HUES6 (cell line): ENCODE results near the gene CCR5.
"Not testable (repeated sequence)": the region's sequence is repeated elsewhere in the genome, so short reads cannot be mapped to it uniquely, and the experiment has no call there.

Experiments used
- H3K27ac ChIP-seq: 2 replicates; pipeline ENCODE4 v1.7.0; 2013; ENCODE audit warnings: low read depth, mild to moderate bottlenecking, low read length, inconsistent platforms
- H3K27me3 ChIP-seq: 2 replicates; pipeline ENCODE4 v1.6.1; 2013; ENCODE audit warnings: low read length; ENCODE audit not compliant: control insufficient read depth, insufficient read depth
- H3K36me3 ChIP-seq: 2 replicates; pipeline ENCODE4 v1.6.1; 2013; ENCODE audit warnings: low read length; ENCODE audit not compliant: control insufficient read depth, insufficient read depth
- H3K4me1 ChIP-seq: 2 replicates; pipeline ENCODE4 v1.6.1; 2013; ENCODE audit warnings: low read length; ENCODE audit not compliant: control insufficient read depth, insufficient read depth
- H3K4me3 ChIP-seq: 2 replicates; pipeline ENCODE4 v1.5.1; 2013; ENCODE audit warnings: low read depth, low read length
- H3K9ac ChIP-seq: one replicate; pipeline ENCODE4 v1.6.1; 2013; ENCODE audit warnings: mild to moderate bottlenecking, low read length
- H3K9me3 ChIP-seq: 2 replicates; pipeline ENCODE4 v1.6.1; 2013; ENCODE audit warnings: low read depth, low read length; ENCODE audit not compliant: control insufficient read depth, insufficient read depth

CCR5 gene

GRCh38 chr3:46386205-46386604 is 15.5 kb downstream of the CCR5 start:
- no peak overlapping the region for H3K4me3 ChIP-seq
- H3K9me3 ChIP-seq = 0 out of 2 replicates have a peak, but pooled peaks cover 3% of the 10 kb centered on the region
- H3K27me3 ChIP-seq = no peaks in the 10 kb centered on the region
- H3K27ac ChIP-seq = no peak overlapping the region
- H3K4me1 ChIP-seq = no peaks in the 10 kb centered on the region; the same call in 1 of the 2 replicates
- no peaks in the 10 kb centered on the region for H3K36me3 ChIP-seq
- H3K9ac ChIP-seq = no peak overlapping the region

GRCh38 chr3:46388847-46389246 is 18.1 kb downstream of the CCR5 start:
- not testable (repeated sequence) for H3K27me3 ChIP-seq, H3K27ac ChIP-seq, H3K4me3 ChIP-seq, H3K9ac ChIP-seq, H3K9me3 ChIP-seq, H3K36me3 ChIP-seq
- peaks cover 16% of the 10 kb centered on the region; the same call in 1 of the 2 replicates for H3K4me1 ChIP-seq

- Histone ChIP-seq H3K4me1 (peaks cover 20% of the 10 kb centered on the region; the same call in 1 of the 2 replicates), H3K27me3 (no peaks in the 10 kb centered on the region), H3K9me3 (0 out of 2 replicates have a peak, but pooled peaks cover 3% of the 10 kb centered on the region), H3K36me3 (no peaks in the 10 kb centered on the region), H3K27ac (no peak overlapping the region), H3K9ac (no peak overlapping the region), H3K4me3 (no peak overlapping the region)
These were observed 18.6 kb downstream of the CCR5 start for GRCh38 chr3:46389306-46389705.

- H3K9me3 ChIP-seq, H3K27ac ChIP-seq, H3K9ac ChIP-seq, H3K27me3 ChIP-seq, H3K4me3 ChIP-seq, H3K36me3 ChIP-seq: not testable (repeated sequence)
- peaks cover 20% of the 10 kb centered on the region; the same call in 1 of the 2 replicates for H3K4me1 ChIP-seq
These were observed 20.8 kb downstream of the CCR5 start for GRCh38 chr3:46391526-46391925.

- peaks cover 20% of the 10 kb centered on the region; the same call in 1 of the 2 replicates for H3K4me1 ChIP-seq
- H3K9ac ChIP-seq = no peak overlapping the region
- no peak overlapping the region for H3K4me3 ChIP-seq
- H3K9me3 ChIP-seq = no peaks in the 10 kb centered on the region
- H3K36me3 ChIP-seq = no peaks in the 10 kb centered on the region
- H3K27me3 ChIP-seq = no peaks in the 10 kb centered on the region
- no peak overlapping the region for H3K27ac ChIP-seq
These were observed 22.3 kb downstream of the CCR5 start for GRCh38 chr3:46393011-46393410.

- no peak overlapping the region for H3K27ac ChIP-seq
- no peaks in the 10 kb centered on the region for H3K36me3 ChIP-seq
- no peak overlapping the region for H3K4me3 ChIP-seq
- H3K27me3 ChIP-seq = no peaks in the 10 kb centered on the region
- H3K4me1 ChIP-seq = peaks cover 20% of the 10 kb centered on the region; the same call in 1 of the 2 replicates
- no peaks in the 10 kb centered on the region for H3K9me3 ChIP-seq
- peak overlapping the region; percentile 17 for H3K9ac ChIP-seq
These were observed 23.0 kb downstream of the CCR5 start for GRCh38 chr3:46393554-46394434.

- Histone ChIP-seq H3K9me3 (no peaks in the 10 kb centered on the region), H3K36me3 (no peaks in the 10 kb centered on the region), H3K27ac (no peak overlapping the region), H3K9ac (no peak overlapping the region), H3K27me3 (no peaks in the 10 kb centered on the region), H3K4me3 (no peak overlapping the region), H3K4me1 (peaks cover 20% of the 10 kb centered on the region; the same call in 1 of the 2 replicates)
These were observed 24.5 kb downstream of the CCR5 start for GRCh38 chr3:46395210-46395661.

GRCh38 chr3:46395766-46396530 is 25.2 kb downstream of the CCR5 start:
- H3K9me3 ChIP-seq = no peaks in the 10 kb centered on the region
- no peak overlapping the region for H3K9ac ChIP-seq
- no peak overlapping the region for H3K4me3 ChIP-seq
- peaks cover 20% of the 10 kb centered on the region; the same call in 1 of the 2 replicates for H3K4me1 ChIP-seq
- no peak overlapping the region for H3K27ac ChIP-seq
- no peaks in the 10 kb centered on the region for H3K27me3 ChIP-seq
- H3K36me3 ChIP-seq = no peaks in the 10 kb centered on the region

- H3K9ac ChIP-seq = no peak overlapping the region
- no peaks in the 10 kb centered on the region for H3K27me3 ChIP-seq
- H3K9me3 ChIP-seq = no peaks in the 10 kb centered on the region
- no peaks in the 10 kb centered on the region for H3K36me3 ChIP-seq
- no peak overlapping the region for H3K4me3 ChIP-seq
- no peak overlapping the region for H3K27ac ChIP-seq
- peaks cover 15% of the 10 kb centered on the region; the same call in 1 of the 2 replicates for H3K4me1 ChIP-seq
These were observed 26.4 kb downstream of the CCR5 start for GRCh38 chr3:46397111-46397510.

- Histone ChIP-seq H3K4me1 (peaks cover 7% of the 10 kb centered on the region; the same call in 1 of the 2 replicates), H3K9ac (no peak overlapping the region), H3K27me3 (no peaks in the 10 kb centered on the region), H3K4me3 (no peak overlapping the region), H3K27ac (no peak overlapping the region), H3K9me3 (no peaks in the 10 kb centered on the region), H3K36me3 (no peaks in the 10 kb centered on the region)
These were observed 27.6 kb downstream of the CCR5 start for GRCh38 chr3:46398186-46398955.
